ENCODE measurements around the gene KCNJ9. TPM values are rescaled to one million over a fixed set of nuclear protein-coding genes. Genes with fewer than 3 reads are reported as not detected.
"Not testable (repeated sequence)": the region's sequence is repeated elsewhere in the genome, so short reads cannot be mapped to it uniquely, and the experiment has no call there.

KCNJ9 gene
- total RNA-seq, 2 donors from 2014 or later: not detected

DNA sequence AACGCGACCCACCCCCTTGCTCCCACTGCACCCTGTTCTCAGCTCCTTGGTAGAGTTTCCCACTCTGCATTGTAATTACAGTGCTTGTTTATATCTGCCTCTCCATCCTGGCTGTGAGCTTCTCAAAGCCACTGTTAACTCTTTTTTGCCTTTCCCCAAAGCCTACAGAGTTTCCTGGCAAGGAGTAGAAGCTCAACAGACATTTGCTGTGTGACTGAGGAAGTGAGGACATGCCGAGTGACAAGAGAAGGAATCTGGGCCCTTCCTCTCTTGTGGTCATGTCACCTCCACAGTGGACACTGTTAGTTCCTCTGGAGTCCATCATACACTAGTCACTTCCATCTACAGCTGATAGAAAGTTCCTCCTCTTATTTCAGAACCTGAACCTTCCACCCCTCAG lies 23.1 kb downstream of the KCNJ9 start:
- TF ChIP-seq CTCF (IDR thresholded peaks at IDR 0.05) (no peak), POLR2A (IDR thresholded peaks at IDR 0.05) (no peak)
- H3K9me3 ChIP-seq: no peaks in the 10 kb centered on the region
- intact Hi-C loops (cut with DNase I): loop anchor here (5.0 to 10.0 kb wide), 2 partner anchors 188 to 270 kb away; no protein-coding TSS in a partner anchor
- DNase-seq: no peak
- no peaks in the 10 kb centered on the region for H3K27me3 ChIP-seq
- no peak for ATAC-seq
- H3K27ac ChIP-seq: no peak overlapping the region
- H3K36me3 ChIP-seq (replicated peaks in 1 of 2; ENCODE audit: insufficient read depth in 1 of 2, low read depth in 2 of 2): no peaks in the 10 kb centered on the region
- H3K4me3 ChIP-seq: no peak overlapping the region
- 47 to 75% methylated on average over 3 of the region's 3 CpGs for WGBS, 2 donors
- H3K4me1 ChIP-seq: peaks cover 15% of the 10 kb centered on the region

DNA sequence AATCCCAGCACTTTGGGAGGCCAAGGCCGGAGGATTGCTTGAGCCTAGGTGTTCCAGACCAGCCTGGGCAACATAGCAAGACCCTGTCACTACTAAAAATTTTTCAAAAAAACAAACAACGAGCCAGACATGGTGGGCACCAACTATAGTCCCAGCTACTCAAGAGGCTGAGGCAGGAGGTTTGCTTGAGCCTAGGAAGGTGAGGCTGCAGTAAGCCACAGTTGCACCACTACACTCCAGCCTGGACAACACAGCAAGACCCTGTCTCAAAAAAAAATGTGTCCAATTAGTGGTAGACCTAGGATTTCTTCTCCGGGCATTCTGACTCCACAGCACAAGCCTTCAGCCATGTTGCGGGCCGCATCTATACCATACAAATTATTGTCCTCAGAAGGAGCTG lies 23.8 kb downstream of the KCNJ9 start:
- no peak overlapping the region for H3K27ac ChIP-seq
- TF ChIP-seq CTCF (IDR thresholded peaks at IDR 0.05) (no peak), POLR2A (IDR thresholded peaks at IDR 0.05) (no peak)
- no peaks in the 10 kb centered on the region for H3K9me3 ChIP-seq
- no peaks in the 10 kb centered on the region for H3K27me3 ChIP-seq
- H3K4me1 ChIP-seq: peaks cover 12% of the 10 kb centered on the region
- no peak overlapping the region for H3K4me3 ChIP-seq
- intact Hi-C loops (cut with DNase I): loop anchor here (10.0 kb wide), 1 partner anchor 270 kb away; no protein-coding TSS in a partner anchor
- no peak for ATAC-seq
- no peaks in the 10 kb centered on the region for H3K36me3 ChIP-seq (replicated peaks in 1 of 2; ENCODE audit: insufficient read depth in 1 of 2, low read depth in 2 of 2)
- WGBS, 2 donors: 82 to 87% methylated on average over 5 of the region's 5 CpGs
- DNase-seq: no peak

DNA sequence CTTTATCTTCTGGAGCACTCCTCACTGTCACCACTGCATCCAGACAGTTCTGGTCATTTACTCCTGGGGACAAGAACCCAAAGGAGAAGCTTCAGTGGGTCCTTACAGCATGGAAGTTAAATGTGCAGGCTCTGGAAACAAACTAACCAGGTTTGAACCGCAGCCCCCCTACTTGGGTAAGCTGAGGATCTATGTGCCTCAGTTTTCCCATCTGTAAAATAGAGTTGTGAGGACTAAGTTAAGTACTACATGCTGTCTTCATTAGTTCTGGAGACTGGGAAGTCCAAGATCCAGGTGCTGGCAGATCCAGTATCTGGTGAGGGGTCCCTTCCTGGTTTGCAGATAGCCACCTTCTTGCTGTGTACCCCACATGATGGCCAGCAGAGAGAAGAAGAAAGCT lies 26.2 kb downstream of the KCNJ9 start:
- H3K4me3 ChIP-seq: no peak overlapping the region
- TF ChIP-seq POLR2A (IDR thresholded peaks at IDR 0.05): no peak
- no peaks in the 10 kb centered on the region for H3K4me1 ChIP-seq
- no peaks in the 10 kb centered on the region for H3K27me3 ChIP-seq
- no peak overlapping the region for H3K27ac ChIP-seq
- ATAC-seq (no peak), DNase-seq (no peak)
- H3K36me3 ChIP-seq (replicated peaks in 1 of 2; ENCODE audit: insufficient read depth in 1 of 2, low read depth in 2 of 2): no peaks in the 10 kb centered on the region
- intact Hi-C loops (cut with DNase I): loop anchor here (10.0 kb wide), 1 partner anchor 267 kb away; no protein-coding TSS in a partner anchor
- H3K9me3 ChIP-seq: no peaks in the 10 kb centered on the region
- WGBS, 2 donors: 93% methylated on average over 1 of the region's 1 CpG

DNA sequence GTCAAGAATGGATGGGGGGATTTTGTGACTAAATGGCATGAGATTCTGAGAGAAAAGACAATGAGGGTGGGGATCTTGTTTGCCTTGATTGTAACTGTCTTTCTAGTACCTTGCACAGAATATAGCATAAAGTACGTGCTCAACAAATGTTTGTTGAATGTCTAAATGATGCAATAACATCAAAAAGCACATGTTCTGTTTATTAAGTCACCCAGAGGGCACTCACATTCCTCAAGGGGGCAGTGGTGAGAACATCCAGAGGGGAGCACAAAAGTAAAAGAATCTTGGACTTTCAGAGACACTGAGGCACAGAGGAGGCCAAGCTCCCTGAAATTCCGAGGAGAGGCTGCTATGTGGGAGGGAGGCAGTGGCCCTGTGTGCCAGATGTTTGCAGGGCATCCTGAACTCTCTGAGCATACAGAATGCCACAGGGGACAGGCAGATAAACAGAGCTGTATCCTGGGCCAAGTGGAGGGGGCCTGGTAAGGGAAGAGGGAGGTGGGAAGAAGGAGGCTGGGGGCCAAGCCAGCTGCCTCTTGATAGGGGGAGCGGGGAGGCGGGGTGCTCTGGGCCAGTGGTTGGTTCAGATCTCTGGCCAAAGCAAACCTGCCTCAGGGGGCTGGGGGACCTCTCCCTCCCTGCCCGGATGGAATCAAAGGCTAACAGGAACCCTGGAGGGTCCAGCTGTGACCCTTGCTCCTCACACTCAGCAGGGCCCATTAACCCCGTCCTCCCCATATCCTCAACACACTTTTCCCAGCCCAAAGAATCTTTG lies 27.7 kb downstream of the KCNJ9 start:
- ATAC-seq (peak; percentile 41), DNase-seq (peak in 3 of 4 donors; percentile 38 to 44 (median 38))
- 24 to 34% methylated on average over 5 to 6 of the region's 6 CpGs for WGBS, 2 donors
- Histone ChIP-seq H3K27me3 (no peaks in the 10 kb centered on the region), H3K4me3 (no peak overlapping the region), H3K9me3 (no peaks in the 10 kb centered on the region), H3K27ac (no peak overlapping the region), H3K36me3 (replicated peaks in 1 of 2; ENCODE audit: insufficient read depth in 1 of 2, low read depth in 2 of 2) (no peaks in the 10 kb centered on the region), H3K4me1 (no peaks in the 10 kb centered on the region)
- TF ChIP-seq CTCF (IDR thresholded peaks at IDR 0.05): peak in 6 of 7 experiments; percentile 15 to 46 (median 40)
- TF ChIP-seq POLR2A (IDR thresholded peaks at IDR 0.05): no peak
- intact Hi-C loops (cut with DNase I): loop anchor here (10.0 kb wide), 1 partner anchor 266 kb away; no protein-coding TSS in a partner anchor

- DNase-seq (no peak), ATAC-seq (no peak)
- H3K27ac ChIP-seq: no peak overlapping the region
- 58 to 62% methylated on average over 4 of the region's 4 CpGs for WGBS, 2 donors
- no peaks in the 10 kb centered on the region for H3K27me3 ChIP-seq
- H3K9me3 ChIP-seq: no peaks in the 10 kb centered on the region
- TF ChIP-seq POLR2A (IDR thresholded peaks at IDR 0.05): no peak
- TF ChIP-seq CTCF (IDR thresholded peaks at IDR 0.05): no peak
- no peaks in the 10 kb centered on the region for H3K4me1 ChIP-seq
- intact Hi-C loops (cut with DNase I): loop anchor here (10.0 kb wide), 1 partner anchor 265 kb away; no protein-coding TSS in a partner anchor
- H3K4me3 ChIP-seq: no peak overlapping the region
- no peaks in the 10 kb centered on the region for H3K36me3 ChIP-seq (replicated peaks in 1 of 2; ENCODE audit: insufficient read depth in 1 of 2, low read depth in 2 of 2)
Observed at GRCh38 chr1:160109686-160110085, 28.3 kb downstream of the KCNJ9 start.

GRCh38 chr1:160111462-160111861 lies 30.1 kb downstream of the KCNJ9 start:
- intact Hi-C loops (cut with DNase I); H3K4me1 ChIP-seq; H3K27ac ChIP-seq; H3K4me3 ChIP-seq; H3K27me3 ChIP-seq; ATAC-seq; H3K36me3 ChIP-seq (replicated peaks in 1 of 2; ENCODE audit: insufficient read depth in 1 of 2, low read depth in 2 of 2); H3K9me3 ChIP-seq; DNase-seq: not testable (repeated sequence)
- WGBS, 2 donors: 85 to 88% methylated on average over 10 of the region's 10 CpGs
